HCT116 (cell line): ENCODE measurements around the gene MAP4. TPM values are rescaled to one million over a fixed set of nuclear protein-coding genes. Genes with fewer than 3 reads are reported as not detected.

Source experiments
- ATAC-seq: fragments of 200-7000 bp; cut with Tn5 transposase; 2 replicates; pipeline ENCODE4 v1.9.1; 2020; ENCODE audit warnings: mild to moderate bottlenecking, moderate library complexity
- BruUV-seq: library from RNA; stranded (reverse); fragments of 400-500 nt; replicated peaks from 2 replicates; lab custom pipeline; 2021; lab: Mats Ljungman, UMichigan
- CTCF ChIA-PET: fragments of 300-600 bp; sonication (Branson Sonifier 250); formaldehyde crosslinking; loops from one replicate; lab custom pipeline; 2021; ENCODE audit warnings: antibody characterized with exemption; lab: Charles Lee
- POLR2A ChIA-PET: fragments of 300-600, 350-600 bp; sonication (Branson Sonifier 250); formaldehyde crosslinking; loops from one replicate; lab custom pipeline; 2021; ENCODE audit warnings: antibody characterized with exemption; lab: Charles Lee
- RAD21 ChIA-PET, 2 experiments: fragments of 300-600 bp; sonication (Branson Sonifier 250); formaldehyde crosslinking; loops; one replicate each; lab custom pipeline; 2023; ENCODE audit warnings: low total read pairs in 2 of 2; ENCODE audit not compliant: uncharacterized antibody in 2 of 2, unreplicated experiment in 2 of 2, low non-redundant PET in 1 of 2; lab: Charles Lee
- DNase-seq: peaks from one replicate; pipeline ENCODE4 v3.0.0-alpha.2; 2010; ENCODE audit warnings: low read depth, low spot score
- H2AFZ ChIP-seq: fragments of 200-600 bp; shearing (Covaris generic), sonication (generic); 2 replicates; pipeline ENCODE4 v1.6.1; 2017; ENCODE audit warnings: low read depth, mixed run types, mixed read lengths, antibody characterized with exemption, low read length; ENCODE audit not compliant: poor library complexity, severe bottlenecking
- H3K27ac ChIP-seq: 2 replicates; pipeline ENCODE4 v1.5.1; 2012; ENCODE audit warnings: low read depth, low read length
- H3K27me3 ChIP-seq: fragments of 200-600 bp; sonication (generic); 2 replicates; pipeline ENCODE4 v1.6.1; 2016; ENCODE audit warnings: mixed run types, low read length, mixed read lengths; ENCODE audit not compliant: insufficient read depth
- H3K36me3 ChIP-seq, 2 experiments: fragments of 200-500 bp in 1 of 2; fragments of 200-600 bp in 1 of 2; sonication (Bioruptor generic) in 1 of 2; sonication (generic) in 1 of 2; 2 replicates each; pipeline versions ENCODE4 v1.5.1 to v1.6.1; 2014 to 2016; ENCODE audit warnings: low read length in 2 of 2, inconsistent platforms in 1 of 2, mixed read lengths in 1 of 2, mixed run types in 1 of 2; ENCODE audit not compliant: insufficient read depth in 2 of 2, control insufficient read depth in 1 of 2
- H3K4me1 ChIP-seq, 2 experiments: fragments of 200-600 bp in 1 of 2; sonication (generic) in 1 of 2; 2 replicates each; pipeline versions ENCODE4 v1.5.1 to v1.6.1; 2012 to 2017; ENCODE audit warnings: low read length in 2 of 2, inconsistent platforms in 1 of 2, mild to moderate bottlenecking in 1 of 2, mixed read lengths in 1 of 2, mixed run types in 1 of 2, moderate library complexity in 1 of 2; ENCODE audit not compliant: insufficient read depth in 2 of 2, control insufficient read depth in 1 of 2
- H3K4me2 ChIP-seq: fragments of 200-600 bp; sonication (generic); 2 replicates; pipeline ENCODE4 v1.6.1; 2017; ENCODE audit warnings: mixed run types, low read length, mixed read lengths
- H3K4me3 ChIP-seq, 2 experiments: fragments of 200-600 bp in 1 of 2; sonication (generic) in 1 of 2; replicated peaks in 1 of 2; 2 replicates each; pipeline ENCODE4 v1.5.1; 2011 to 2016; ENCODE audit warnings: low read length in 2 of 2, control low read depth in 1 of 2, low read depth in 1 of 2, mild to moderate bottlenecking in 1 of 2, mixed read lengths in 1 of 2, mixed run types in 1 of 2
- H3K79me2 ChIP-seq: fragments of 200-600 bp; sonication (generic); 2 replicates; pipeline ENCODE4 v1.6.1; 2017; ENCODE audit warnings: mild to moderate bottlenecking, mixed run types, low read length, moderate library complexity, mixed read lengths; ENCODE audit not compliant: insufficient read depth
- H3K9ac ChIP-seq: fragments of 200-600 bp; sonication (generic); 2 replicates; pipeline ENCODE4 v1.6.1; 2016; ENCODE audit warnings: low read length, mixed read lengths
- H3K9me2 ChIP-seq: fragments of 200-600 bp; sonication (generic), shearing (Covaris generic); 2 replicates; pipeline ENCODE4 v1.6.1; 2017; ENCODE audit warnings: mixed run types, mild to moderate bottlenecking, moderate library complexity; ENCODE audit not compliant: insufficient read depth
- H3K9me3 ChIP-seq, 2 experiments: fragments of 200-500 bp in 1 of 2; fragments of 200-600 bp in 1 of 2; sonication (Bioruptor generic) in 1 of 2; sonication (generic) in 1 of 2; 2 replicates each; pipeline ENCODE4 v1.6.1; 2014 to 2017; ENCODE audit warnings: low read length in 2 of 2, mixed read lengths in 2 of 2, inconsistent platforms in 1 of 2, low read depth in 1 of 2, mild to moderate bottlenecking in 1 of 2, mixed run types in 1 of 2, moderate library complexity in 1 of 2; ENCODE audit not compliant: control insufficient read depth in 1 of 2, insufficient read depth in 1 of 2
- H4K20me1 ChIP-seq: fragments of 200-600 bp; sonication (generic), shearing (Covaris generic); 2 replicates; pipeline ENCODE4 v1.6.1; 2017; ENCODE audit warnings: mixed run types, mild to moderate bottlenecking, moderate library complexity; ENCODE audit not compliant: insufficient read depth
- CBX3 ChIP-seq: IDR thresholded peaks from 2 replicates; pipeline ENCODE4 v1.6.1; 2012; ENCODE audit warnings: low read depth
- EZH2 ChIP-seq: fragments of 200-600 bp; sonication (generic); IDR thresholded peaks from 2 replicates; pipeline ENCODE4 v1.6.1; 2017; ENCODE audit warnings: antibody characterized with exemption, mixed run types
- EZH2phosphoT487 ChIP-seq: fragments of 200-600 bp; IDR thresholded peaks from 2 replicates; pipeline ENCODE4 v1.6.1; 2018; ENCODE audit warnings: antibody characterized with exemption, borderline replicate concordance
- FOSL1 ChIP-seq: IDR thresholded peaks from 2 replicates; pipeline ENCODE4 v1.6.1; 2012; ENCODE audit warnings: low read depth
- JUND ChIP-seq: IDR thresholded peaks from 2 replicates; pipeline ENCODE4 v1.6.1; 2012
- POLR2A ChIP-seq: IDR thresholded peaks from 2 replicates; pipeline ENCODE4 v1.7.0; 2011; ENCODE audit warnings: borderline replicate concordance; ENCODE audit not compliant: insufficient read depth, insufficient read length; ENCODE audit errors: extremely low read depth
- POLR2AphosphoS5 ChIP-seq: IDR thresholded peaks from 2 replicates; pipeline ENCODE4 v1.6.1; 2011; ENCODE audit warnings: mild to moderate bottlenecking, low read depth, low read length, moderate library complexity
- RAD21 ChIP-seq: IDR thresholded peaks from 2 replicates; pipeline ENCODE4 v1.6.1; 2012; ENCODE audit warnings: low read depth, mild to moderate bottlenecking
- SP1 ChIP-seq: IDR thresholded peaks from 2 replicates; pipeline ENCODE4 v1.6.1; 2012; ENCODE audit warnings: low read depth
- SRF ChIP-seq: IDR thresholded peaks from 2 replicates; pipeline ENCODE4 v1.6.1; 2012; ENCODE audit warnings: low read depth
- TCF7L2 ChIP-seq: IDR thresholded peaks from 2 replicates; pipeline ENCODE4 v1.7.0; 2011; ENCODE audit warnings: borderline replicate concordance, inconsistent platforms; ENCODE audit not compliant: insufficient read depth, insufficient read length; ENCODE audit errors: extremely low read depth
- YY1 ChIP-seq: IDR thresholded peaks from 2 replicates; pipeline ENCODE4 v1.6.1; 2011; ENCODE audit warnings: low read length, low read depth, moderate library complexity, mild to moderate bottlenecking; ENCODE audit not compliant: insufficient replicate concordance; ENCODE audit errors: extremely low read depth
- ZFX ChIP-seq: fragments of 450-650 bp; IDR thresholded peaks from 2 replicates; pipeline ENCODE4 v1.6.1; 2017
- ZNF274 ChIP-seq: fragments of 200-500 bp; sonication (Bioruptor generic); IDR thresholded peaks from 2 replicates; pipeline ENCODE4 v1.6.1; 2014; ENCODE audit warnings: mild to moderate bottlenecking, low read depth, low read length, inconsistent platforms
- intact Hi-C: fragments of 100-400 bp; cut with micrococcal nuclease; formaldehyde crosslinking; loops from 2 replicates; pipeline ENCODE4 v1.10.0; 2022
- total RNA-seq: library from RNA; stranded (reverse); gene quantifications from one replicate; pipeline ENCODE4 v1.2.1, GENCODE V29; 2021; ENCODE audit not compliant: unreplicated experiment
- TF ChIP-seq, protein P1 (sequence below): IDR thresholded peaks from 2 replicates; pipeline ENCODE4 v1.6.1; 2012
- TF ChIP-seq, protein P2 (sequence below), 3 experiments: fragments of 200-600 bp in 1 of 3; sonication (generic) in 1 of 3; IDR thresholded peaks in 2 of 3; conservative IDR thresholded peaks in 1 of 3; 2 replicates each; pipeline ENCODE4 v1.5.1; 2012 to 2017; ENCODE audit warnings: low read depth in 2 of 3, low read length in 2 of 3, antibody characterized with exemption in 1 of 3, borderline replicate concordance in 1 of 3, control low read depth in 1 of 3, mild to moderate bottlenecking in 1 of 3, mixed read lengths in 1 of 3, mixed run types in 1 of 3, moderate library complexity in 1 of 3; ENCODE audit not compliant: insufficient read depth in 1 of 3
- TF ChIP-seq, protein P3 (sequence below): IDR thresholded peaks from 2 replicates; pipeline ENCODE4 v1.6.1; 2012; ENCODE audit warnings: low read depth
- TF ChIP-seq, protein P4 (sequence below): IDR thresholded peaks from 2 replicates; pipeline ENCODE4 v1.6.1; 2012

Gene MAP4
- total RNA-seq, 1 experiment from 2014 or later: 200 TPM

DNA sequence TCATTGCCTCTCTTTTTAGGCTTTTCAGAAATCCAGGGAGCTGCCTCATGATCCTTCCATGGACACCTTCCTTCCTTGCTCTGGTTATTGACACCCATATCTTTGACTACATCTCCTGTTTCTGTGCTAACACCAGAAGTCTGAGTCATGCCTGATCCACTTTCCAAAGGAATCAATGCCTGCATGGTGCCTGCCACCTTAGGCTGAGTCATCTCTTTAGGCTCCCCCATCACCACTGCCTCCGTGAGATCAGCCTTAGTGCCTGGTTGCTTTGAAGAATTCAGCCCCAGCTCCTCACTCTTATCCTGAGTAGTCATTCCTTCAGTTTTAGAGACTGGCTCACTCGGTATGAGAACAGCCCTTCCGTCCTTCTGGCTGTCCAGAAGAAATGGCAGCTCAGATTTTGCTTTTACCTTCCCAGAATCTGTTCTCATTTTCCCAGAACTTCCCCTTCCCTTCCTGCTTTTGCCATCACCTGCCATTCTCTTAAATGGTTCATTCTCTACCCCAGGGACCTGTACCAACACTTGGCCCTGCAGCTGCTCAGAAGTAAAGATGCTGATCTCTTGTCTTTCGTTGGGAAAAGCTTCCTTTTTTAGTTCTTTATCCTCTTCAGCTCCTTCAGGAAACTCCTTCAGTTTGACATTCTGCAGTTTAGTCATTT, 105.3 kb downstream of the MAP4 start:
- H3K27ac ChIP-seq: peak overlapping the region; percentile 69
- no peak overlapping the region for H3K9ac ChIP-seq
- H3K4me3 ChIP-seq: peak overlapping the region in 1 of 2 experiments; percentile 1; a peak in 1 of 4 replicates
- no peak overlapping the region for H2AFZ ChIP-seq
- H3K9me2 ChIP-seq: no peaks in the 10 kb centered on the region
- peaks cover 15 to 36% of the 10 kb centered on the region in 2 experiments for H3K4me1 ChIP-seq
- H3K9me3 ChIP-seq: no peaks in the 10 kb centered on the region
- intact Hi-C loops: loop anchor here (5.0 kb wide), 1 partner anchor 71 kb away; no protein-coding TSS in a partner anchor
- H3K27me3 ChIP-seq: no peaks in the 10 kb centered on the region
- CTCF ChIA-PET: interaction anchor here (1.3 kb wide), 1 partner anchor 79 kb away, joined by 3 read pairs; no protein-coding TSS in a partner anchor
- peak; percentile 81 for DNase-seq
- H3K4me2 ChIP-seq: peak overlapping the region; percentile 60
- H3K79me2 ChIP-seq: peaks cover 11% of the 10 kb centered on the region; the same call in 1 of the 2 replicates
- ATAC-seq: peak; percentile 99
- POLR2A ChIA-PET: no interaction called here
- RAD21 ChIA-PET: no interaction called here
- BruUV-seq: no TSS peak
- no peaks in the 10 kb centered on the region; the same call in 1 of the 2 replicates for H4K20me1 ChIP-seq
- H3K36me3 ChIP-seq: peaks cover 6 to 29% of the 10 kb centered on the region in 2 experiments; a peak in 1 of 4 replicates
- peak; percentile 89 for TF ChIP-seq CBX3
- no peak for TF ChIP-seq EZH2phosphoT487
- TF ChIP-seq, protein P1, sequence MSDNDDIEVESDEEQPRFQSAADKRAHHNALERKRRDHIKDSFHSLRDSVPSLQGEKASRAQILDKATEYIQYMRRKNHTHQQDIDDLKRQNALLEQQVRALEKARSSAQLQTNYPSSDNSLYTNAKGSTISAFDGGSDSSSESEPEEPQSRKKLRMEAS: peak; percentile 74
- no peak for TF ChIP-seq RAD21
- TF ChIP-seq, protein P2, sequence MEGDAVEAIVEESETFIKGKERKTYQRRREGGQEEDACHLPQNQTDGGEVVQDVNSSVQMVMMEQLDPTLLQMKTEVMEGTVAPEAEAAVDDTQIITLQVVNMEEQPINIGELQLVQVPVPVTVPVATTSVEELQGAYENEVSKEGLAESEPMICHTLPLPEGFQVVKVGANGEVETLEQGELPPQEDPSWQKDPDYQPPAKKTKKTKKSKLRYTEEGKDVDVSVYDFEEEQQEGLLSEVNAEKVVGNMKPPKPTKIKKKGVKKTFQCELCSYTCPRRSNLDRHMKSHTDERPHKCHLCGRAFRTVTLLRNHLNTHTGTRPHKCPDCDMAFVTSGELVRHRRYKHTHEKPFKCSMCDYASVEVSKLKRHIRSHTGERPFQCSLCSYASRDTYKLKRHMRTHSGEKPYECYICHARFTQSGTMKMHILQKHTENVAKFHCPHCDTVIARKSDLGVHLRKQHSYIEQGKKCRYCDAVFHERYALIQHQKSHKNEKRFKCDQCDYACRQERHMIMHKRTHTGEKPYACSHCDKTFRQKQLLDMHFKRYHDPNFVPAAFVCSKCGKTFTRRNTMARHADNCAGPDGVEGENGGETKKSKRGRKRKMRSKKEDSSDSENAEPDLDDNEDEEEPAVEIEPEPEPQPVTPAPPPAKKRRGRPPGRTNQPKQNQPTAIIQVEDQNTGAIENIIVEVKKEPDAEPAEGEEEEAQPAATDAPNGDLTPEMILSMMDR (IDR thresholded peaks at IDR 0.05 in 2 of 3, conservative IDR thresholded peaks at IDR 0.05 in 1 of 3; ENCODE audit: borderline replicate concordance in 1 of 3, insufficient read depth in 1 of 3, low read depth in 2 of 3, low read length in 2 of 3): no peak
- no peak for TF ChIP-seq ZNF274
- TF ChIP-seq POLR2AphosphoS5: peak; percentile 25; the same call in 1 of the 2 replicates
- TF ChIP-seq JUND: peak; percentile 94
- no peak for TF ChIP-seq POLR2A
- TF ChIP-seq SP1: peak; percentile 69
- TF ChIP-seq TCF7L2: peak; percentile 65
- TF ChIP-seq, protein P3, sequence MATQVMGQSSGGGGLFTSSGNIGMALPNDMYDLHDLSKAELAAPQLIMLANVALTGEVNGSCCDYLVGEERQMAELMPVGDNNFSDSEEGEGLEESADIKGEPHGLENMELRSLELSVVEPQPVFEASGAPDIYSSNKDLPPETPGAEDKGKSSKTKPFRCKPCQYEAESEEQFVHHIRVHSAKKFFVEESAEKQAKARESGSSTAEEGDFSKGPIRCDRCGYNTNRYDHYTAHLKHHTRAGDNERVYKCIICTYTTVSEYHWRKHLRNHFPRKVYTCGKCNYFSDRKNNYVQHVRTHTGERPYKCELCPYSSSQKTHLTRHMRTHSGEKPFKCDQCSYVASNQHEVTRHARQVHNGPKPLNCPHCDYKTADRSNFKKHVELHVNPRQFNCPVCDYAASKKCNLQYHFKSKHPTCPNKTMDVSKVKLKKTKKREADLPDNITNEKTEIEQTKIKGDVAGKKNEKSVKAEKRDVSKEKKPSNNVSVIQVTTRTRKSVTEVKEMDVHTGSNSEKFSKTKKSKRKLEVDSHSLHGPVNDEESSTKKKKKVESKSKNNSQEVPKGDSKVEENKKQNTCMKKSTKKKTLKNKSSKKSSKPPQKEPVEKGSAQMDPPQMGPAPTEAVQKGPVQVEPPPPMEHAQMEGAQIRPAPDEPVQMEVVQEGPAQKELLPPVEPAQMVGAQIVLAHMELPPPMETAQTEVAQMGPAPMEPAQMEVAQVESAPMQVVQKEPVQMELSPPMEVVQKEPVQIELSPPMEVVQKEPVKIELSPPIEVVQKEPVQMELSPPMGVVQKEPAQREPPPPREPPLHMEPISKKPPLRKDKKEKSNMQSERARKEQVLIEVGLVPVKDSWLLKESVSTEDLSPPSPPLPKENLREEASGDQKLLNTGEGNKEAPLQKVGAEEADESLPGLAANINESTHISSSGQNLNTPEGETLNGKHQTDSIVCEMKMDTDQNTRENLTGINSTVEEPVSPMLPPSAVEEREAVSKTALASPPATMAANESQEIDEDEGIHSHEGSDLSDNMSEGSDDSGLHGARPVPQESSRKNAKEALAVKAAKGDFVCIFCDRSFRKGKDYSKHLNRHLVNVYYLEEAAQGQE: no peak
- peak; percentile 55 for TF ChIP-seq YY1
- TF ChIP-seq, protein P4, sequence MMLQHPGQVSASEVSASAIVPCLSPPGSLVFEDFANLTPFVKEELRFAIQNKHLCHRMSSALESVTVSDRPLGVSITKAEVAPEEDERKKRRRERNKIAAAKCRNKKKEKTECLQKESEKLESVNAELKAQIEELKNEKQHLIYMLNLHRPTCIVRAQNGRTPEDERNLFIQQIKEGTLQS: 0 out of 2 replicates have a peak, but pooled peaks have one; percentile 30
- TF ChIP-seq SRF: no peak
- no peak for TF ChIP-seq ZFX
- TF ChIP-seq FOSL1: peak; percentile 94
- TF ChIP-seq EZH2: no peak
